Measurements from ENCODE around the gene IDH3B. TPM values are rescaled to one million over a fixed set of nuclear protein-coding genes. Genes with fewer than 3 reads are reported as not detected.

IDH3B gene
- total RNA-seq, result 87.9 to 93.1 TPM (median 91.6 TPM) in 3 replicates

GRCh38 chr20:2663887-2664719 is at the start of gene IDH3B:
IDH3B (minus strand) TSS chr20:2664216; CDS start chr20:2664188, 28 bp downstream.
- H3K4me3 Mint-ChIP-seq, result peak within 1 kb of the TSS; percentile 85
- no peaks in the 10 kb centered on the region for H3K9me3 Mint-ChIP-seq
- peak; percentile 78 to 91 for DNase-seq (ENCODE audit: low spot score in 2 of 2, unreplicated experiment in 2 of 2)
- peaks cover 20% of the 10 kb centered on the region for H3K27me3 Mint-ChIP-seq (ENCODE audit: low read depth)
- TF ChIP-seq, protein P1, sequence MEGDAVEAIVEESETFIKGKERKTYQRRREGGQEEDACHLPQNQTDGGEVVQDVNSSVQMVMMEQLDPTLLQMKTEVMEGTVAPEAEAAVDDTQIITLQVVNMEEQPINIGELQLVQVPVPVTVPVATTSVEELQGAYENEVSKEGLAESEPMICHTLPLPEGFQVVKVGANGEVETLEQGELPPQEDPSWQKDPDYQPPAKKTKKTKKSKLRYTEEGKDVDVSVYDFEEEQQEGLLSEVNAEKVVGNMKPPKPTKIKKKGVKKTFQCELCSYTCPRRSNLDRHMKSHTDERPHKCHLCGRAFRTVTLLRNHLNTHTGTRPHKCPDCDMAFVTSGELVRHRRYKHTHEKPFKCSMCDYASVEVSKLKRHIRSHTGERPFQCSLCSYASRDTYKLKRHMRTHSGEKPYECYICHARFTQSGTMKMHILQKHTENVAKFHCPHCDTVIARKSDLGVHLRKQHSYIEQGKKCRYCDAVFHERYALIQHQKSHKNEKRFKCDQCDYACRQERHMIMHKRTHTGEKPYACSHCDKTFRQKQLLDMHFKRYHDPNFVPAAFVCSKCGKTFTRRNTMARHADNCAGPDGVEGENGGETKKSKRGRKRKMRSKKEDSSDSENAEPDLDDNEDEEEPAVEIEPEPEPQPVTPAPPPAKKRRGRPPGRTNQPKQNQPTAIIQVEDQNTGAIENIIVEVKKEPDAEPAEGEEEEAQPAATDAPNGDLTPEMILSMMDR (IDR thresholded peaks at IDR 0.05; ENCODE audit: unreplicated experiment), result no peak
- peak within 1 kb of the TSS; percentile 99 for H3K27ac Mint-ChIP-seq
- H3K4me1 Mint-ChIP-seq, result peaks cover 20% of the 10 kb centered on the region
- peaks cover 15% of the 10 kb centered on the region for H3K36me3 Mint-ChIP-seq

DNA sequence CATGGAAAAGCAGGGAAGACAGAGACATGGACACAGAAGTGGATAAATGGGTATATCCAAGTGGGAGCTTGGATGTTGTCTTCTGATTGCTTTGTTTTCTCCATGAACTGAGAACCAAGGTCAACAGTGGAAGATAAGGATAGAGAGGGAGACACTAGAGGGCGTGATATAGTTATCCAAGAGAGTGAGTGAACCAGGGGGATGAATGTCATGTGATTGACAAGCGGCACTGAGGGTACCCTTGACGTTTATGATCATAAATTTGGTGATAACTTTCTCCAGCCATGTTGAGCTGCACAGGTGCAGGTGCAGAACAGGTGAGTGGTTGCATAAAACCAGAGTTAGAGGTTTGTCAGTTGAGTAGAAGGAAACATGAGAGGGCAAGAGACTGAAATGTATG is 49.3 kb upstream of the IDH3B start:
- H3K27ac Mint-ChIP-seq, result no peak overlapping the region
- TF ChIP-seq, protein P1 (IDR thresholded peaks at IDR 0.05; ENCODE audit: unreplicated experiment), result no peak
- H3K9me3 Mint-ChIP-seq, result peaks cover 6% of the 10 kb centered on the region
- no peak overlapping the region for H3K4me3 Mint-ChIP-seq
- peaks cover 6% of the 10 kb centered on the region for H3K36me3 Mint-ChIP-seq
- no peaks in the 10 kb centered on the region for H3K4me1 Mint-ChIP-seq
- DNase-seq (ENCODE audit: low spot score in 2 of 2, unreplicated experiment in 2 of 2), result no peak
- H3K27me3 Mint-ChIP-seq (ENCODE audit: low read depth), result peaks cover 12% of the 10 kb centered on the region

DNA sequence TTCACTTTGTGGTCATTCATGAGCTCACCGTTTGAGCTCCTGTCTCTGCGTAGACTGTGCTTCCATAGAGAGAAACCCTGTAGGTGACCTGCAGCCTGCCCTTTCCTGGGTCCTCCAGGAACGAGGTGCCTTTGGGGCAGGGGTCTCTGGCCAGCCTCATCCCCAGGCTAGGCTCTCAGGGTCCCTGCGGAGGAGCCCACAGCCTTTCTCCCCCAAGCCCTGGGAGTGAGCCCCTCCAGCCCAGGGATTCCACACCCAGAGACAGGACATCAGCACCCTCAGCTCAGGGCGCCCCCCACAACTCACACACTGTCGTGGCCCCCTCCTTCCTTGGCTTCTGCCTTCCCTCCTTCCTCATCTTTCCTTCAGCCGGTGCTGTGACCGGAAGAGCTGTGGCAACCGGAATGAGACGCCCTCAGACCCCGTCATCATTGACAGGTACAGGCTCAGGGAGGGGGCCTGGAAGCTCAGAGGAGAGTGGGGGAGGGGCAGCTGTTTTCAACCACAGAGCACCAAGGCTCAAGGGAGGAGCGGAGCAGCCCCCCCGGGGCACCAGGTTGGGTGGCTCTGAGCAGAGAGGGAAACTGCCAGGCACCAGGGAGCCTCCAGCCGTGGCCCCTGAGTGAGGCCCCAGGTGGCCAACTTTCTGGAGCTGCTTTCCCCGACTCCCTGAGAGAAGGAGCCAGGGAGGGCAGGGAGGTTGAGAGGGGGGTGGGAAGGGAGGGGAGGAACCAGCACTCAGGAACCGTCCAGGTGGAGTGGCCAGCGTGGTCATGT is 45.4 kb upstream of the IDH3B start:
- no peaks in the 10 kb centered on the region for H3K36me3 Mint-ChIP-seq
- H3K27ac Mint-ChIP-seq, result no peak overlapping the region
- H3K9me3 Mint-ChIP-seq, result no peaks in the 10 kb centered on the region
- H3K4me3 Mint-ChIP-seq, result no peak overlapping the region
- no peaks in the 10 kb centered on the region for H3K4me1 Mint-ChIP-seq
- H3K27me3 Mint-ChIP-seq (ENCODE audit: low read depth), result peaks cover 30% of the 10 kb centered on the region
- TF ChIP-seq, protein P1 (IDR thresholded peaks at IDR 0.05; ENCODE audit: unreplicated experiment), result no peak
- no peak for DNase-seq (ENCODE audit: low spot score in 2 of 2, unreplicated experiment in 2 of 2)

DNA sequence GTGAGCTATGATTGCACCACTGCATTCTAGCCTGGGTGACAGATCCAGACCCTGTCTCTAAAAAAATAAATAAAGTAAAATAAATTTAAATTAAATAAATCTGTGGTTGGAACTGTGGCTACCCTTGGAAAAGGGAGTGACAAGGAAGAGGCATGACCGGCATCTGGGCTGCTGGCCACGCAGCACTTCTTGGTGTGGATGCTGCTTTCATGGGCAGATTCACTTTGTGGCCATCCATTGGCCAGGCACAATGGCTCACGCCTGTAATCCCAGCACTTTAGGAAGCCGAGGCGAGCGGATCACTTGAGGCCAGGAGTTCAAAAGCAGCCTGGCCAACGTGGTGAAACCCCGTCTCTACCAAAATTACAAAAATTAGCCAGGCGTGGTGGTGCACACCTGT is 44.6 kb upstream of the IDH3B start:
- H3K27ac Mint-ChIP-seq, result no peak overlapping the region
- no peaks in the 10 kb centered on the region for H3K4me1 Mint-ChIP-seq
- H3K9me3 Mint-ChIP-seq, result no peaks in the 10 kb centered on the region
- H3K36me3 Mint-ChIP-seq, result no peaks in the 10 kb centered on the region
- TF ChIP-seq, protein P1 (IDR thresholded peaks at IDR 0.05; ENCODE audit: unreplicated experiment), result no peak
- DNase-seq (ENCODE audit: low spot score in 2 of 2, unreplicated experiment in 2 of 2), result no peak
- no peak overlapping the region for H3K4me3 Mint-ChIP-seq
- peaks cover 33% of the 10 kb centered on the region for H3K27me3 Mint-ChIP-seq (ENCODE audit: low read depth)

- Mint-ChIP-seq H3K27me3 (ENCODE audit: low read depth) (peaks cover 38% of the 10 kb centered on the region), H3K9me3 (no peaks in the 10 kb centered on the region), H3K4me3 (no peak overlapping the region), H3K4me1 (no peaks in the 10 kb centered on the region), H3K36me3 (no peaks in the 10 kb centered on the region), H3K27ac (no peak overlapping the region)
- no peak for DNase-seq (ENCODE audit: low spot score in 2 of 2, unreplicated experiment in 2 of 2)
- TF ChIP-seq, protein P1 (IDR thresholded peaks at IDR 0.05; ENCODE audit: unreplicated experiment), result no peak
Measured at GRCh38 chr20:2708073-2708415, 44.0 kb upstream of the IDH3B start.
